Activated CD8-positive, alpha-beta T cell treated with anti-CD3 and anti-CD28 coated beads, Interleukin-2, amount 10 ng/mL, durations not matched to agents 7 days and 5 days (primary cell): ENCODE measurements around the gene FBRS. TPM values are rescaled to one million over a fixed set of nuclear protein-coding genes. Genes with fewer than 3 reads are reported as not detected.

Source experiments
- ATAC-seq: fragments of 150-1000 bp; cut with Tn5 transposase; one replicate; pipeline ENCODE4 v1.10.0; 2021; ENCODE audit warnings: moderate library complexity
- CTCF ChIA-PET: fragments of 350-600 bp; sonication (Branson Sonifier 250); formaldehyde crosslinking; loops from one replicate; lab custom pipeline; 2021; ENCODE audit warnings: antibody characterized with exemption; lab: Charles Lee
- POLR2A ChIA-PET: fragments of 350-600 bp; sonication (Branson Sonifier 250); formaldehyde crosslinking; loops from one replicate; lab custom pipeline; 2021; ENCODE audit warnings: antibody characterized with exemption; lab: Charles Lee
- DNase-seq: peaks from one replicate; pipeline ENCODE4 v3.0.0-alpha.2; 2020
- H3K27ac Mint-ChIP-seq: one replicate; pipeline ENCODE4 v1.8.0; 2021; ENCODE audit warnings: mild to moderate bottlenecking, mixed read lengths
- H3K27me3 Mint-ChIP-seq: one replicate; pipeline ENCODE4 v1.8.0; 2021; ENCODE audit warnings: low read depth, mixed read lengths
- H3K36me3 Mint-ChIP-seq: one replicate; pipeline ENCODE4 v1.8.0; 2021; ENCODE audit warnings: low read depth, mixed read lengths
- H3K4me1 Mint-ChIP-seq: one replicate; pipeline ENCODE4 v1.8.0; 2021; ENCODE audit warnings: low read depth, mixed read lengths
- H3K4me3 Mint-ChIP-seq: one replicate; pipeline ENCODE4 v1.8.0; 2021; ENCODE audit warnings: mild to moderate bottlenecking, mixed read lengths
- H3K9me3 Mint-ChIP-seq: one replicate; pipeline ENCODE4 v1.8.0; 2022; ENCODE audit warnings: mixed read lengths; ENCODE audit not compliant: insufficient read depth
- total RNA-seq, 2 experiments: library from RNA; stranded (reverse); gene quantifications; one replicate each; pipeline ENCODE4 v1.2.3, GENCODE V29; 2021

Gene FBRS
- total RNA-seq, 2 experiments from 2014 or later, result 85.2 to 100 TPM

DNA sequence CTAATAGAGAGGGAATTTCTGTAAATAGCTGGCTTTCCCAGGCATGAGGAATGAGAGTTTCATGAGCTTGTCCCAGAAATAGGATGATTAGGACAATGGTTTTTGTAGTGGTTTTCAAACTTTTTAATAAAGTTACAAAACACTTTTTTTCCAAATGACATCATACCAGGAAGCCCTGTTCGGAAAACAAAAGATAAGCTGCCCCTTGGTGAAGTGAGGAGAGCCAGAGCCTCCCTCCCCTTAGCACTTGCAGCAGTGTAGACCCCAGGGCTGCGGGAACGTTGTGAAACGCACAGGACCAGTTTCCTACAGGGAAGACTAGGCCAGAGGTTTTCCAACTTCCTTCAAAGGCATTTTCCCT is 7.6 kb downstream of the FBRS start:
- ATAC-seq (no peak), DNase-seq (no peak)
- POLR2A ChIA-PET, result interaction anchor here (0.8 to 1.2 kb wide), 2 partner anchors 10 to 20 kb away, joined by 3 read pairs; no protein-coding TSS in a partner anchor
- Mint-ChIP-seq H3K4me3 (no peak overlapping the region), H3K27me3 (no peaks in the 10 kb centered on the region), H3K9me3 (no peaks in the 10 kb centered on the region), H3K27ac (no peak overlapping the region), H3K4me1 (peaks cover 34% of the 10 kb centered on the region), H3K36me3 (peaks cover 65% of the 10 kb centered on the region)
- CTCF ChIA-PET, result interaction anchor here (1.0 to 2.4 kb wide), 3 partner anchors 28 to 131 kb away, joined by 3 to 20 read pairs (median 5); partner anchors contain the start of gene ZNF747

DNA sequence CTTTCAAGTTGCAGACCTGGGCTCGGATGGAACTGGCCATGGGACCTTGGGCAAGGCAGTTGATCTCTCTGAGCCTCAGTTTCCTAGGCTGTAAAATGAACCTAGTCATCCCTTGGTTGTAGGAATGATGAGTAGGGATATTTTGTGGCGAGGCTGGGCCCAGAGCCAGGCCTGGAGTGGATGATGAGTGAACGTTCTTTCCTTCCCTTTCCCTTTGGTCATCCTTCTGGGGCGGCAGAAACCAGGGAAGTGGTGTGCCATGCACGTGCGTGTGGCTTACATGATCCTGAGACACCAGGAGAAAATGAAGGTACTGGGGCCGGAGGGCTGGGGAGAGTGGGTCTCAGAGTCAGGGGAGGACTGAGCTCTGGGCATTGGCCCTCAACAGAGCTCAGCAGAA is 8.4 kb downstream of the FBRS start:
- Mint-ChIP-seq H3K27me3 (no peaks in the 10 kb centered on the region), H3K27ac (no peak overlapping the region), H3K9me3 (no peaks in the 10 kb centered on the region), H3K4me1 (peaks cover 26% of the 10 kb centered on the region), H3K36me3 (peaks cover 61% of the 10 kb centered on the region), H3K4me3 (no peak overlapping the region)
- no peak for DNase-seq
- CTCF ChIA-PET, result interaction anchor here (1.0 to 2.4 kb wide), 2 partner anchors 27 to 31 kb away, joined by 5 to 20 read pairs; no protein-coding TSS in a partner anchor
- no peak for ATAC-seq
- POLR2A ChIA-PET, result interaction anchor here (0.6 kb wide), 1 partner anchor 15 kb away, joined by 3 read pairs; no protein-coding TSS in a partner anchor

DNA sequence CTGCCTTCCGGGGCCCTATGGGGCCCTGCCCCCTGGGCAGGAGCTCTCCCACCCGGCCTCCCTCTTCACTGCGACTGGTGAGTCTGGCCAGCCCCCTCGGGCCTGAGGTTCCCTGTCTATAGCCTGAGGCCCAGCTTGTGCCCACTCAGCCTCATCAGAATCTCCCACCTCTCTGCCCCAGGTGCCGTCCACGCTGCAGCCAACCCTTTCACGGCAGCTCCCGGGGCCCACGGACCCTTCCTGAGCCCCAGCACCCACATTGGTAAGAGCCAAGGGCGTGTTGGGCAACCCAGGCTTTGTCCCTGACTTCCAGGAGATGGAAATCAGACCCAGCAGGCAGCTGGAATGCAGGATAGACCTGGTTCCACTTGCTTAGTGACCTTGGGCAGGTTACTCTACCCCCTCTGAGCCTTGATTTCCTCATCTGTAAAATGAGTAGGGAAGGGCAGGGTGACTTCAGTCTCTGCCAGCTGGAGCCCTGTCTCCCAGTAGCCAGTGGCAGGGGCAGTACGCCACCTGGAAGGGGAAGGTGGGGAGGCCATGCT is 9.2 kb downstream of the FBRS start:
- ATAC-seq, result no peak
- CTCF ChIA-PET, result no interaction called here
- Mint-ChIP-seq H3K4me1 (peaks cover 18% of the 10 kb centered on the region), H3K9me3 (no peaks in the 10 kb centered on the region), H3K27ac (no peak overlapping the region), H3K27me3 (no peaks in the 10 kb centered on the region), H3K36me3 (peaks cover 54% of the 10 kb centered on the region), H3K4me3 (no peak overlapping the region)
- DNase-seq, result no peak
- POLR2A ChIA-PET, result interaction anchor here (0.6 kb wide), 1 partner anchor 14 kb away, joined by 3 read pairs; no protein-coding TSS in a partner anchor

DNA sequence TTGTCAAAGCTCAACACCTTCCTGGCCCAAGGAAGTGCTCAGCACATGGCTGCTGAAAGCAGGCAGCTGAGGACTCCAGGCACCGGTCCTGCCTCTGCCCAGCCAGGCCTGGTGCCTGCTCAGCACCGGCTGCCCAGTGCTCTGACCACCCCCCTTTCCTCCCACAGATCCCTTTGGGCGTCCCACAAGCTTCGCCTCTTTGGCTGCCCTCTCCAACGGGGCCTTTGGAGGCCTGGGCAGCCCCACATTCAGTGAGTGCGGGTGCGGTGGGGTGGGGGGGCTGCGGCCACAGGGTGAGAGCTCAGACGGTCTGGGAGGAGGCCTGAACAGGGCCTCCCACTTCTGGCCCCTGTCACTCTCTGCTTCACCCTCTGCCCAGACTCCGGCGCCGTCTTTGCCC is 10.2 kb downstream of the FBRS start:
- ATAC-seq, result no peak
- H3K27me3 Mint-ChIP-seq, result no peaks in the 10 kb centered on the region
- peaks cover 44% of the 10 kb centered on the region for H3K36me3 Mint-ChIP-seq
- ChIA-PET CTCF (no interaction called here), POLR2A (no interaction called here)
- DNase-seq, result no peak
- H3K9me3 Mint-ChIP-seq, result no peaks in the 10 kb centered on the region
- peaks cover 9% of the 10 kb centered on the region for H3K4me1 Mint-ChIP-seq
- peak overlapping the region; percentile 36 for H3K27ac Mint-ChIP-seq
- no peak overlapping the region for H3K4me3 Mint-ChIP-seq

DNA sequence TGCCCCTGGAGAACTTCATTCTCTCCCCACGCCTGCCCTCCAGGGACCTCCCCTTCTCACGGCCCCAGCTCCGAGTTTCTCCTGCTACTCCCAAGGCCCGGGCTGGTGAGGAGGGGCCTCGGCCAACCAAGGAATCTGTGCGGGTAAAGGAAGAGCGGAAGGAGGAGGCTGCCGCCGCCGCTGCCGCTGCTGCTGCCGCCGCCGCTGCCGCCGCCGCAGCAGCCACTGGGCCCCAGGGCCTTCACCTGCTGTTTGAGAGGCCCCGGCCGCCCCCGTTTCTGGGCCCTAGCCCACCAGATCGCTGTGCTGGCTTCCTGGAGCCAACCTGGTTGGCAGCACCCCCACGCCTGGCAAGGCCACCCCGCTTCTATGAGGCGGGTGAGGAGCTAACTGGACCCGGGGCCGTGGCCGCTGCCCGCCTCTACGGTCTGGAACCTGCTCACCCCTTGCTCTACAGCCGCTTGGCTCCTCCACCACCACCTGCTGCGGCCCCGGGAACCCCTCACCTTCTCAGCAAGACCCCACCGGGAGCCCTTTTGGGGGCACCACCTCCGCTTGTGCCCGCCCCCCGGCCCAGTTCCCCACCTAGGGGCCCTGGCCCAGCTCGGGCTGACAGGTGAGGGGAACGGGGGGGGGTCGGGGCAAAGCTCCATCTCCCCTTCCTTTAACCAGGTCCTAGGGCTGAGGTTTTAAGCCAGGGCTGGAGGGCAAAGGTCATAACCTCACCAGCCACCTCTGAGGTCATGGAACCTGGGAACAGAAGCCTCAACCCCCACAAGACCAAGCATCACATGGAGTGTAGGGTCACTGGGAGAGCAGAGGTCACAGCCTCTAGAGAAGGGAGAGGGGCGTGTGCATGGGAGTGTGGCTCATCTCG is 11.0 kb downstream of the FBRS start:
- no peak overlapping the region for H3K27ac Mint-ChIP-seq
- H3K4me3 Mint-ChIP-seq, result no peak overlapping the region
- ChIA-PET CTCF (no interaction called here), POLR2A (no interaction called here)
- no peak for ATAC-seq
- DNase-seq, result no peak
- no peaks in the 10 kb centered on the region for H3K27me3 Mint-ChIP-seq
- H3K36me3 Mint-ChIP-seq, result peaks cover 39% of the 10 kb centered on the region
- peaks cover 3% of the 10 kb centered on the region for H3K4me1 Mint-ChIP-seq
- no peaks in the 10 kb centered on the region for H3K9me3 Mint-ChIP-seq

DNA sequence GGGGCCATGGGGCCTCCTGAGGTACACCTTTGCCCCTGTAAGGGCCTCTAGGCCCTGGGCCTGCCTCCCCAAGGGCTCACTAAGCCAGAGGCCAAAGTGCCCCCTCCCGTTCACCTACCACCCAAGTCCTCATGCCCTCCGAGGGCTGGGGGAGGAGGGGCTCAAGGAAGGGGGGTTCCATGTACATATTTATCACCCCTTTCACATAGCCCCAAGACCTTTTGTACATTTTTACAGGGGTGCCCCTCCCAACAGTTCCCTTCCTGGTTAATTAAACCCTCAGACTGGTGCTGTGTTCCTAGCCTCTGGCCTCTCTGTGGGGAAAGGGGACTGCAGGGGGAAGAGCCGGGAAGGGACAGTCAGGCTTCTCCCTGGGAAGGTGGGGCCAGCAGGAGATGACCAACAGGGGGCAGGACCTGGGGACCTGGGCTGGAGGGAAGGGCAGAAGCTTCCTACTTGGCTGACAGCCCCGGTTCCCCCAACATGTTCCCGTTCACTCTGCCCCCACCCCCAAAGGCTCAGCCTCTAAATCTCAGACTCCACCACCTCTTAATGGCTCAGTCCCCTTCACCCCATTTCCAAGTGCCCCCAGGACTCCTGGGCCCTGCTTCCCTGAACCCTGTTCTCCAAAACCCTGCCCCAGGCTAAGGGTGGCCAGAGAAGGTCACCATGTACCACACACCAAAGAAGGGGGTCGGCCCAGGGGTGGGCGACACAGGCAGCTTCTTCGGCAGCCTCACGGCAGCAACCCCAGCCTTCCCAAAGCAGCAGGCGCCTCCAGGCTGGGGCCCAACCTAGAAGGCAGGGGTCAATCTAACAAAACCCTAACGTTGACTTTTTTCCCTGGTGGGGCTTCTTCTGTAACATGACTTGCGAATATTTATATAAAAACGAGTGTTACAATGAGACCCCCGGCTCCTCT is 11.9 kb downstream of the FBRS start:
- Mint-ChIP-seq H3K4me1 (no peaks in the 10 kb centered on the region), H3K27me3 (no peaks in the 10 kb centered on the region), H3K36me3 (peaks cover 34% of the 10 kb centered on the region), H3K4me3 (no peak overlapping the region), H3K27ac (no peak overlapping the region), H3K9me3 (no peaks in the 10 kb centered on the region)
- DNase-seq, result no peak
- CTCF ChIA-PET, result no interaction called here
- POLR2A ChIA-PET, result no interaction called here
- ATAC-seq, result no peak

DNA sequence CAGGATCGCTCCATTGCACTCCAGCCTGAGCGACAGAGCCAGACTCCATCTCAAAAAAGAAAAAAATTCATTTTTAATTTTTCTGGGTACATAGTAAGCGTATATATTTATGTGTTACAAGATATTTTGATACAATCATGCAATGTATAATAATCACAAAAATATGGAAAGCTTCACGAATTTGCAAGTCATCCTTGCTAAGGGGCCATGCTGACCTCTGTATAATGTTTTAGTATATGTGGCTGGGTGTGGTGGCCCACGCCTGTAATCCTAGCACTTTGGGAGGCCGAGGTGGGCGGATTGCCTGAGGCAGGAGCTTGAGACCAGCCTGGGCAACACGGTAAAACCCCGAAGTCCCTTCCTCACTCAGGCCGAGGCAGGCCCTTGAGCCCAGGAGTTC is 16.9 kb downstream of the FBRS start:
- DNase-seq (no peak), ATAC-seq (no peak)
- ChIA-PET POLR2A (interaction anchor here (0.8 to 0.9 kb wide), 2 partner anchors 10 to 18 kb away, joined by 3 read pairs; no protein-coding TSS in a partner anchor), CTCF (interaction anchor here (1.3 kb wide), 1 partner anchor 19 kb away, joined by 10 read pairs; no protein-coding TSS in a partner anchor)
- Mint-ChIP-seq H3K4me1 (no peaks in the 10 kb centered on the region), H3K27me3 (no peaks in the 10 kb centered on the region), H3K9me3 (no peaks in the 10 kb centered on the region), H3K36me3 (peaks cover 5% of the 10 kb centered on the region), H3K27ac (no peak overlapping the region), H3K4me3 (no peak overlapping the region)

DNA sequence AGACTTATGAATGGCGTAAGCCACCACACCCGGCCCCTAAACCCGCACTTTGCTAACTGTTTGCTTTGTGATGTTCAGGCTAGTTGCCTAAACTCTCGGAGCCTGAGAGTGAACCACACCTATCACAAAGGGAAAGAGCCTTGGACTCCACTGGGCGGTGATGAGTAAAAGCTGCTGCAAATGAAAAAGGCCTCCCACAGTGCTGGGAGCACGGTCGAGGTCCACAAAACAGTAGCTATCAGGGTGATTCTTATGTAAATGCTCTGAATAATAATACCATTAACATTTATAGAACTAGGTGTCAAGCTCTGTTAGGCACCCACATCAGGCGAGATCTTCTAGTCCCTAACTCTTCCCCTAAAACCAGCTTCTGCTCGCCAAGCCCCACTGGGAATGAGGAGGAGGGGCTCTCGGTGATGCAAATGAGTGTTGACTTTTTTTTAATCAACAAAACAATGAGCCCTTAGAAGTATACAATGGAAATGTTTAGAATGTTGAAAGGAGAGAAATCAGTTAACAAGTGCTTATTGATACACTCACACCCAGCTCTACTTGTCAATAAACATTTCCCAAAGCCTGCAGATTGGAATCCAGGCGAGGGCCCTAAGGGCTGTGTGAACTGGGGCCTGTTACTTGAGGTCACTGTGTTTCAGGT is 19.8 kb downstream of the FBRS start:
- ChIA-PET CTCF (interaction anchor here (0.8 to 1.9 kb wide), 3 partner anchors 16 to 248 kb away, joined by 3 to 13 read pairs (median 4); partner anchors contain the start of gene DCTPP1), POLR2A (interaction anchor here (0.6 kb wide), 1 partner anchor 315 kb away, joined by 3 read pairs; no protein-coding TSS in a partner anchor)
- no peak overlapping the region for H3K4me3 Mint-ChIP-seq
- no peaks in the 10 kb centered on the region for H3K27me3 Mint-ChIP-seq
- ATAC-seq (no peak), DNase-seq (no peak)
- no peaks in the 10 kb centered on the region for H3K9me3 Mint-ChIP-seq
- H3K36me3 Mint-ChIP-seq, result no peaks in the 10 kb centered on the region
- H3K27ac Mint-ChIP-seq, result no peak overlapping the region
- H3K4me1 Mint-ChIP-seq, result no peaks in the 10 kb centered on the region

DNA sequence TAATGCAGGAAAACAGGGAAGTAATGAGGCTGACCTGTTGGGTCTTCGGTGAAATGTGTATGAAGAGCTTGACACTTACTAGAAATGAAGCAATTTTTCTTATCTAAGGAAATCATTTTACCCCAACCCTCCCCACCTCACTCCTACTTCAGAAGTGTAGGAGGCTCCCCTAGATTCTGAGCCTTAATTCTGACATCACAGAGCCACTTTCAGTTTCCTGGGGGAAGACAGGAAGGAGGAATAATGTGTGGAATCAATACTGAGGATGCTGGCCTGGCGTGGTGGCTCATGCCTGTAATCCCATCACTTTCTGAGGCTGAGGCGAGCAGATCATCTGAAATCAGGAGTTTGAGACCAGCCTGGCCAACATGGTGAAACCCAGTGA is 20.3 kb downstream of the FBRS start:
- CTCF ChIA-PET, result interaction anchor here (0.8 to 1.9 kb wide), 3 partner anchors 15 to 249 kb away, joined by 3 to 13 read pairs (median 4); partner anchors contain the start of gene DCTPP1
- Mint-ChIP-seq H3K9me3 (no peaks in the 10 kb centered on the region), H3K36me3 (no peaks in the 10 kb centered on the region), H3K27me3 (no peaks in the 10 kb centered on the region), H3K4me3 (no peak overlapping the region), H3K27ac (no peak overlapping the region), H3K4me1 (no peaks in the 10 kb centered on the region)
- no peak for DNase-seq
- no peak for ATAC-seq
- POLR2A ChIA-PET, result interaction anchor here (0.6 kb wide), 1 partner anchor 315 kb away, joined by 3 read pairs; no protein-coding TSS in a partner anchor

DNA sequence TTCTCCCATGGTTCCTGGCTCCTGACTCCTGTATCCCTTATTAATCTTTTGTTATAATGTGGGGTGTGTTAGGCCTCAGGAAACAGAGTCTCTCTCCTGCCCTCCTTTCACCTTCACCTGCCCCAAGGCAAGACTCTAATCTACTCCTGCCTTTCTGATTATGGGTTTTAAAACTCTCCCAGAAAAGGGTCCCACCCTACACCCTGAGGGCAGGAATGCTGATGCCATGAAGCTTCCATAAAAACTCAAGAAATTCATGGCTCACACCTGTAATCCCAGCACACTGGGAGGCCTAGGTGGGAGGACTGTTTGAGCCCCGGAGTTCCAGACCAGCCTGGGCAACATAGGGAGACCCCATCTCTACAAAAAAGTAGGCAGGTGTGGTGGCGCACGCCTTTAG is 22.1 kb downstream of the FBRS start:
- DNase-seq, result no peak
- Mint-ChIP-seq H3K4me1 (no peaks in the 10 kb centered on the region), H3K27me3 (no peaks in the 10 kb centered on the region), H3K4me3 (no peak overlapping the region), H3K36me3 (no peaks in the 10 kb centered on the region), H3K27ac (no peak overlapping the region), H3K9me3 (no peaks in the 10 kb centered on the region)
- ATAC-seq, result no peak
- POLR2A ChIA-PET, result no interaction called here
- CTCF ChIA-PET, result interaction anchor here (1.9 kb wide), 1 partner anchor 14 kb away, joined by 5 read pairs; no protein-coding TSS in a partner anchor

DNA sequence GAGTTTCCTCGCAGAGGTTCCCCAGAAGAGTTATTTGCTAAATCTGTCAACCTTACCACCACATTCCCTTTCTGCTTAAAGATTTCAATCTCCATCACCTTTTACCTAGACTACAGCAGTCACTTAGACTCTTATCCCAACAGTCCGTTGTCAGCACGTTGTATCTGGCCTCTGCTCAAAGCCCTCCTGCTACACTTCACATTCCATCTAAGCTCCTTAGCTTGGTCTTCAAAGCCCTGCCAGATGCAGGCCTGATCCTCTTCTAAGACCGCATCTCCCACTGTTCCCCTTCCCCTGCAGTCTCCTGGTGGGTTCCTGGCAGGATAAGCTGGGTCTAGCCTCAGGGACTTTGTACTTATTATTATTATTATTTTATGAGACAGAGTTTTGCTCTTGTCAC is 30.5 kb downstream of the FBRS start:
- POLR2A ChIA-PET, result no interaction called here
- Mint-ChIP-seq H3K27ac (no peak overlapping the region), H3K9me3 (no peaks in the 10 kb centered on the region), H3K4me3 (no peak overlapping the region), H3K27me3 (no peaks in the 10 kb centered on the region), H3K4me1 (peaks cover 9% of the 10 kb centered on the region), H3K36me3 (no peaks in the 10 kb centered on the region)
- CTCF ChIA-PET, result interaction anchor here (1.1 kb wide), 1 partner anchor 28 kb away, joined by 3 read pairs; no protein-coding TSS in a partner anchor
- DNase-seq, result no peak
- no peak for ATAC-seq
